IMR-90 (cell line): ENCODE data around the gene FGF3. TPM values are rescaled to one million over a fixed set of nuclear protein-coding genes. Genes with fewer than 3 reads are reported as not detected.

Source experiments
- ATAC-seq: fragments of 200-7000 bp; cut with Tn5 transposase; 2 replicates; pipeline ENCODE4 v1.9.1; 2020; ENCODE audit warnings: low read depth, mild to moderate bottlenecking, moderate library complexity
- BruUV-seq: library from RNA; stranded (reverse); fragments of 400-500 nt; replicated peaks from 2 replicates; lab custom pipeline; 2021; lab: Mats Ljungman, UMichigan
- CTCF ChIA-PET: fragments of 300-600 bp; formaldehyde crosslinking; extraction: SDS; loops from one replicate; lab custom pipeline; 2021; ENCODE audit warnings: antibody characterized with exemption; lab: Yijun Ruan, JAX
- POLR2A ChIA-PET: fragments of 300-600 bp; sonication (Branson Sonifier 250); formaldehyde crosslinking; loops from one replicate; lab custom pipeline; 2022; ENCODE audit warnings: antibody characterized with exemption; ENCODE audit not compliant: unreplicated experiment; lab: Charles Lee
- DNase-seq: peaks from one replicate; pipeline ENCODE4 v3.0.0; 2013
- H2AFZ ChIP-seq: replicated peaks from 2 replicates; pipeline ENCODE3; 2013; ENCODE audit warnings: low read length, mild to moderate bottlenecking; ENCODE audit not compliant: poor library complexity
- H2AK5ac ChIP-seq: 2 replicates; pipeline ENCODE4 v1.6.1; 2013; ENCODE audit warnings: low read depth, low read length, inconsistent platforms
- H2AK9ac ChIP-seq: replicated peaks from 2 replicates; pipeline ENCODE3; 2013; ENCODE audit warnings: mild to moderate bottlenecking, low read depth, low read length, moderate library complexity; ENCODE audit not compliant: poor library complexity
- H2BK120ac ChIP-seq: 2 replicates; pipeline ENCODE4 v1.6.1; 2013; ENCODE audit warnings: low read depth, low read length, inconsistent platforms
- H2BK15ac ChIP-seq: 3 replicates; pipeline ENCODE4 v1.6.1; 2013; ENCODE audit warnings: low read depth, low read length, inconsistent platforms
- H2BK20ac ChIP-seq: 2 replicates; pipeline ENCODE4 v1.6.1; 2013; ENCODE audit warnings: low read depth, mild to moderate bottlenecking, inconsistent platforms, low read length, moderate library complexity
- H2BK5ac ChIP-seq: 2 replicates; pipeline ENCODE4 v1.6.1; 2013; ENCODE audit warnings: mild to moderate bottlenecking, low read depth, low read length, inconsistent platforms; ENCODE audit not compliant: poor library complexity, severe bottlenecking
- H3K14ac ChIP-seq: replicated peaks from 2 replicates; pipeline ENCODE4 v1.6.1; 2013; ENCODE audit warnings: low read depth, low read length, inconsistent platforms
- H3K18ac ChIP-seq: 2 replicates; pipeline ENCODE4 v1.6.1; 2013; ENCODE audit warnings: low read depth, low read length, control low read depth
- H3K23ac ChIP-seq: 2 replicates; pipeline ENCODE4 v1.6.1; 2013; ENCODE audit warnings: low read depth, low read length, inconsistent platforms
- H3K27ac ChIP-seq: 2 replicates; pipeline ENCODE4 v1.5.1; 2013; ENCODE audit warnings: mild to moderate bottlenecking, control low read depth, low read length; ENCODE audit not compliant: insufficient read depth
- H3K27me3 ChIP-seq: 2 replicates; pipeline ENCODE4 v1.6.1; 2013; ENCODE audit warnings: low read length; ENCODE audit not compliant: control insufficient read depth, insufficient read depth
- H3K36me3 ChIP-seq: 2 replicates; pipeline ENCODE4 v1.6.1; 2013; ENCODE audit warnings: low read length, mixed read lengths; ENCODE audit not compliant: control insufficient read depth, insufficient read depth
- H3K4ac ChIP-seq: 2 replicates; pipeline ENCODE4 v1.6.1; 2013; ENCODE audit warnings: low read depth, low read length, inconsistent platforms
- H3K4me1 ChIP-seq: 2 replicates; pipeline ENCODE4 v1.6.1; 2013; ENCODE audit warnings: low read length, mixed read lengths; ENCODE audit not compliant: control insufficient read depth, insufficient read depth
- H3K4me2 ChIP-seq: 2 replicates; pipeline ENCODE4 v1.6.1; 2013; ENCODE audit warnings: low read depth, mild to moderate bottlenecking, control low read depth, low read length, moderate library complexity
- H3K4me3 ChIP-seq: 2 replicates; pipeline ENCODE4 v1.5.1; 2013; ENCODE audit warnings: low read depth, mild to moderate bottlenecking, control low read depth, low read length, moderate library complexity; ENCODE audit not compliant: insufficient read depth
- H3K56ac ChIP-seq: 2 replicates; pipeline ENCODE4 v1.6.1; 2013; ENCODE audit warnings: low read length, inconsistent platforms; ENCODE audit not compliant: insufficient read depth; ENCODE audit errors: extremely low read depth
- H3K79me1 ChIP-seq, 2 experiments: 2 replicates each; pipeline ENCODE4 v1.6.1; 2013; ENCODE audit warnings: low read length in 2 of 2, inconsistent platforms in 1 of 2, low read depth in 1 of 2
- H3K9ac ChIP-seq: 2 replicates; pipeline ENCODE4 v1.6.1; 2013; ENCODE audit warnings: low read depth, low read length, control low read depth
- H3K9me1 ChIP-seq: 2 replicates; pipeline ENCODE4 v1.6.1; 2013; ENCODE audit warnings: low read length, inconsistent platforms; ENCODE audit not compliant: insufficient read depth
- H3K9me3 ChIP-seq: 2 replicates; pipeline ENCODE4 v1.6.1; 2013; ENCODE audit warnings: low read length; ENCODE audit not compliant: control insufficient read depth, insufficient read depth
- H4K20me1 ChIP-seq: 2 replicates; pipeline ENCODE4 v1.6.1; 2013; ENCODE audit warnings: low read length, inconsistent platforms; ENCODE audit not compliant: insufficient read depth
- H4K5ac ChIP-seq: 2 replicates; pipeline ENCODE4 v1.6.1; 2013; ENCODE audit warnings: mild to moderate bottlenecking, low read depth, low read length, control low read depth
- H4K8ac ChIP-seq, 2 experiments: 2 replicates each; pipeline ENCODE4 v1.6.1; 2013; ENCODE audit warnings: low read depth in 2 of 2, low read length in 2 of 2, control low read depth in 1 of 2, inconsistent platforms in 1 of 2
- H4K91ac ChIP-seq: 2 replicates; pipeline ENCODE4 v1.6.1; 2013; ENCODE audit warnings: low read depth, low read length, inconsistent platforms; ENCODE audit not compliant: insufficient read depth
- RCOR1 ChIP-seq: IDR thresholded peaks from 2 replicates; pipeline ENCODE4 v1.6.1; 2012; ENCODE audit warnings: mild to moderate bottlenecking, low read length, improper control_type of control experiment; ENCODE audit not compliant: insufficient replicate concordance
- WGBS, 2 experiments: methylation state at CpG; one replicate each; pipeline versions ENCODE4 v1.1.5 to v1.1.7; 2013; ENCODE audit warnings: missing lambda C conversion rate in 2 of 2; ENCODE audit not compliant: insufficient read length in 1 of 2; ENCODE audit errors: extremely low coverage in 2 of 2; 5-methylcytosine and 5-hydroxymethylcytosine counted together
- dilution Hi-C: fragments of 300-500 bp; cut with HindIII; formaldehyde crosslinking; loops from one replicate; pipeline ENCODE4 v1.14.3; 2018; ENCODE audit warnings: low sequenced_read_pairs; ENCODE audit not compliant: unreplicated experiment
- in situ Hi-C: fragments of 300-500 bp; cut with MboI; formaldehyde crosslinking; loops from 3 replicates; pipeline ENCODE4 v1.14.3; 2019; ENCODE audit warnings: low sequenced_read_pairs, inconsistent platforms, mixed read lengths
- intact Hi-C: fragments of 100-400 bp; cut with micrococcal nuclease; formaldehyde crosslinking; loops from 2 replicates; pipeline ENCODE4 v1.10.0; 2022
- polyA plus RNA-seq, 3 experiments: library from polyadenylated mRNA; depleted of rRNA; stranded (reverse); fragments of >200 nt; gene quantifications; 2 replicates each; pipeline ENCODE4 v1.2.3, GENCODE V29; 2012; ENCODE audit warnings: low replicate concordance in 1 of 3
- total RNA-seq: library from RNA; depleted of rRNA; stranded (reverse); fragments of >200 nt; gene quantifications from 2 replicates; pipeline ENCODE4 v1.2.3, GENCODE V29; 2012
- TF ChIP-seq, protein P1 (sequence below): fragments of 150-350 bp; IDR thresholded peaks from 2 replicates; pipeline ENCODE4 v1.6.1; 2017; ENCODE audit warnings: mild to moderate bottlenecking, antibody characterized with exemption, low read length, low read depth

The FGF3 gene
- total and polyA plus RNA-seq, 2 of the 4 experiments (the other 2 are of a cell fraction), result not detected

GRCh38 chr11:69799582-69799981 is 19.6 kb downstream of the FGF3 start:
- ChIA-PET POLR2A (no interaction called here), CTCF (no interaction called here)
- H4K20me1 ChIP-seq, result no peaks in the 10 kb centered on the region
- dilution Hi-C loops, result no loop called here
- no peak overlapping the region for H3K4me3 ChIP-seq
- intact Hi-C loops, result no loop called here
- no peak overlapping the region for H2BK15ac ChIP-seq
- no peak overlapping the region for H3K18ac ChIP-seq
- H3K79me1 ChIP-seq, result no peaks in the 10 kb centered on the region
- H3K4me1 ChIP-seq, result no peaks in the 10 kb centered on the region
- H3K36me3 ChIP-seq, result no peaks in the 10 kb centered on the region
- DNase-seq, result peak; percentile 7
- H3K4ac ChIP-seq, result no peak overlapping the region
- H2AFZ ChIP-seq, result no peak overlapping the region
- in situ Hi-C loops, result no loop called here
- no peak overlapping the region for H4K91ac ChIP-seq
- 20% methylated on average over 1 of the region's 3 CpGs; no CpG with 5 or more reads in 1 of the 2 experiments for WGBS, 2 experiments
- peaks cover 24% of the 10 kb centered on the region for H3K27me3 ChIP-seq
- H3K9me3 ChIP-seq, result peaks cover 3% of the 10 kb centered on the region; the same call in 1 of the 2 replicates
- TF ChIP-seq RCOR1, result no peak
- TF ChIP-seq, protein P1, sequence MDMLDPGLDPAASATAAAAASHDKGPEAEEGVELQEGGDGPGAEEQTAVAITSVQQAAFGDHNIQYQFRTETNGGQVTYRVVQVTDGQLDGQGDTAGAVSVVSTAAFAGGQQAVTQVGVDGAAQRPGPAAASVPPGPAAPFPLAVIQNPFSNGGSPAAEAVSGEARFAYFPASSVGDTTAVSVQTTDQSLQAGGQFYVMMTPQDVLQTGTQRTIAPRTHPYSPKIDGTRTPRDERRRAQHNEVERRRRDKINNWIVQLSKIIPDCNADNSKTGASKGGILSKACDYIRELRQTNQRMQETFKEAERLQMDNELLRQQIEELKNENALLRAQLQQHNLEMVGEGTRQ, result peak; percentile 92
- H2AK5ac ChIP-seq, result no peak overlapping the region
- no peak overlapping the region for H3K56ac ChIP-seq
- no peak overlapping the region for H4K5ac ChIP-seq
- no peak overlapping the region for H4K8ac ChIP-seq
- no peak overlapping the region for H2BK20ac ChIP-seq
- ATAC-seq, result peak; percentile 64
- H3K23ac ChIP-seq, result no peak overlapping the region
- no TSS peak for BruUV-seq
- H3K9me1 ChIP-seq, result no peaks in the 10 kb centered on the region
- H3K14ac ChIP-seq, result no peak overlapping the region
- H3K9ac ChIP-seq, result no peak overlapping the region
- H2BK120ac ChIP-seq, result no peak overlapping the region
- no peak overlapping the region for H2AK9ac ChIP-seq
- no peak overlapping the region for H3K4me2 ChIP-seq
- H2BK5ac ChIP-seq, result no peak overlapping the region
- H3K27ac ChIP-seq, result no peak overlapping the region
